Midbrain (tissue), 1 donor: ENCODE results near the gene BANF2.
"Not testable (repeated sequence)": the region's sequence is repeated elsewhere in the genome, so short reads cannot be mapped to it uniquely, and the experiment has no call there.

Experiments
- DNase-seq: peaks from one replicate; lab custom pipeline; 2025; lab: John Stamatoyannopoulos, UW

BANF2 gene

GRCh38 chr20:17766226-17766625, 66.5 kb downstream of the BANF2 start:
- DNase-seq, result no peak

GRCh38 chr20:17767624-17768023, 67.9 kb downstream of the BANF2 start:
- no peak for DNase-seq

- DNase-seq, result no peak
Observed at GRCh38 chr20:17768271-17768670, 68.5 kb downstream of the BANF2 start.

GRCh38 chr20:17769716-17770115, 70.0 kb downstream of the BANF2 start:
- DNase-seq, result not testable (repeated sequence)

GRCh38 chr20:17771206-17772004, 71.6 kb downstream of the BANF2 start:
- DNase-seq, result no peak

- DNase-seq, result no peak
Observed at GRCh38 chr20:17772005-17772343, 72.2 kb downstream of the BANF2 start.

GRCh38 chr20:17773619-17774018, 73.9 kb downstream of the BANF2 start:
- no peak for DNase-seq

- DNase-seq, result no peak
Observed at GRCh38 chr20:17775600-17775999, 75.8 kb downstream of the BANF2 start.

- no peak for DNase-seq
Observed at GRCh38 chr20:17776551-17776950, 76.8 kb downstream of the BANF2 start.

GRCh38 chr20:17779011-17779410, 79.2 kb downstream of the BANF2 start:
- not testable (repeated sequence) for DNase-seq

GRCh38 chr20:17782768-17783167, 83.0 kb downstream of the BANF2 start:
- no peak for DNase-seq

GRCh38 chr20:17783671-17784070, 83.9 kb downstream of the BANF2 start:
- DNase-seq, result no peak

GRCh38 chr20:17785007-17785406, 85.2 kb downstream of the BANF2 start:
- DNase-seq, result no peak
